Activated T-cell treated with anti-CD3 and anti-CD28 coated beads for 4 hours (primary cell): Measurements from ENCODE around the gene ZNF532.
"Not testable (repeated sequence)": the region's sequence is repeated elsewhere in the genome, so short reads cannot be mapped to it uniquely, and the experiment has no call there.

Experiments
- DNase-seq: peaks from one replicate; pipeline ENCODE4 v3.0.0-alpha.2; 2020

ZNF532 gene

DNA sequence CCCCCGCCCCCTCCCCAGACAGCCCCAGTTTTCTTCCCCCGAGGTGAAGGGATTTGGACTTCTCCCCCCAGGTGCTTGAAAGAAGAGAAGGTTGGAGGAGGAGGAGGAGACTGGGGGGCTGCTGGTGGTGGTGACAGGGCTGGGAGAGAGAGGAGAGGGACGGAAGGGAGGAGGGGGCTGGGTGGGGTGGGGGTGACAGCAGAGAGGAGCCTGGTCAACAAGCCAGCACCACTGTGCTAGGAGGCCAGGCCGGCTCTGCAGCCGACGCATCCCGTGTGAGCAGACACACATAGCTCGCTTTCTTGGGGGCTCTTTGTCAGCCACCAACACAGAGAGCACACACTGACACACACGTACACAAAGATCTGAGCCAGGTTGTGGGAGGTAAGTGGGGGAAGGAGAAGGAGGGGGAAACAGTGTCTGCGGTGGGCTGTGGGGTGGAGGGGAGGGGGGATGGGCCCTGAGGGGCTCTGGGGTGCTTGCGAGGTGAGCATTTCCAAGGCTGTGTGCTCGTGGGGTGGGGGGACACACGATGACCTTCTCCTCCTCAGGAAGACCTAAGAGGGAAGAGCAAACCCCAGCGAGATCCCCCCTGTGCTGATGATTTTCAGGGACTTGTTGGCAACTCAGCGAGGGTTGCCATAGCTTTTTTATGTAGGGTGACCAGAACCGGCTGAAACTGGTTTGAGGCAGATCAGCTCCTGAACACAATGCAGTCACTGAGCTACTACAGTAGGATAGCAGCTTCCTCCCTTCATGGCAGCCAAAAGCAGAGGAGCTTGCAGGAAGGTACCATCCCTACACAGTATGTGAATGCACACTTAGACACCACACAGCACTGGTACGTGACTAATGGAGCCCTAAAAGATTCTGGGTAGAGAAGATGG lies at the start of gene ZNF532:
TSS of gene ZNF532 (plus strand) at position 732 of the 887 bp plus-strand sequence. CDS start 53,411 bp downstream, outside the sequence.
- DNase-seq, result no peak

GRCh38 chr18:58819051-58819450 lies 45.6 kb upstream of the ZNF532 start:
- no peak for DNase-seq

DNA sequence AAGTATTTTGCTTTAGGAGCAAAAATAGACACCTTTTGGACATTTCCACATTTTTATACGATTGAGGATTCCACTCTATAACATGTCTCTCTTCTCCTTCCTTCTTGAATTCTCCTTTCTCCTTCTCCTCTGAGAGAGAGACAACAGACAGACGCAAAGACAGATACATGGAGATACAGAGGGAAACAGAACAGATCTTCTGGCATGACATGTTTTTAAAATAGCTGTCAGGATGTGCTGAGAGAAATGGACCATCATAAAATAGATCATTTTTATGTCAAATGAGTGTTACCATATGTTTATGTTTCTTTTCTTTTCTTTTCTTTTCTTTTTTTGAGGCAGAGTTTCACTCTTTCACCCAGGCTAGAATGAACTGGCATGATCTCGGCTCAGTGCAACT lies 44.4 kb upstream of the ZNF532 start:
- DNase-seq, result no peak

DNA sequence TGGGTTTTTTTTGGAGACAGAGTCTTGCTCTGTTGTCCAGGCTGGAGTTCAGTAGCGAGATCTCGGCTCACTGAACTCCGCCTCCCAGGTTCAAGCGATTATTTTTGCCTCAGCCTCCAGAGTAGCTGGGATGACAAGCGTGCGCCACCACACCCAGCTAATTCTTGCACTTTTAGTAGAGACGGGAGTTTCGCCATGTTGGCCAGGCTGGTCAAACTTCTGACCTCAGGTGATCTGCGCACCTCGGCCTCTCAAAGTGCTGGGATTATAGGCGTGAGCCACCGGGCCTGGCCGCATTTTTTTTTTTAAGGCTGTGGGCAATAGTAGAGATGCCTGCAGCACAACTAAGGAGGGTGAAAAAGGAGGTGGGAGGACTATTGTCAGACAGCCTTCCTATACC lies 41.7 kb upstream of the ZNF532 start:
- no peak for DNase-seq

GRCh38 chr18:58823412-58823811 lies 41.3 kb upstream of the ZNF532 start:
- no peak for DNase-seq

GRCh38 chr18:58826926-58827325 lies 37.8 kb upstream of the ZNF532 start:
- DNase-seq, result not testable (repeated sequence)

- DNase-seq, result no peak
Observed at GRCh38 chr18:58827428-58827827, 37.2 kb upstream of the ZNF532 start.

GRCh38 chr18:58827886-58828285 lies 36.8 kb upstream of the ZNF532 start:
- DNase-seq, result no peak

DNA sequence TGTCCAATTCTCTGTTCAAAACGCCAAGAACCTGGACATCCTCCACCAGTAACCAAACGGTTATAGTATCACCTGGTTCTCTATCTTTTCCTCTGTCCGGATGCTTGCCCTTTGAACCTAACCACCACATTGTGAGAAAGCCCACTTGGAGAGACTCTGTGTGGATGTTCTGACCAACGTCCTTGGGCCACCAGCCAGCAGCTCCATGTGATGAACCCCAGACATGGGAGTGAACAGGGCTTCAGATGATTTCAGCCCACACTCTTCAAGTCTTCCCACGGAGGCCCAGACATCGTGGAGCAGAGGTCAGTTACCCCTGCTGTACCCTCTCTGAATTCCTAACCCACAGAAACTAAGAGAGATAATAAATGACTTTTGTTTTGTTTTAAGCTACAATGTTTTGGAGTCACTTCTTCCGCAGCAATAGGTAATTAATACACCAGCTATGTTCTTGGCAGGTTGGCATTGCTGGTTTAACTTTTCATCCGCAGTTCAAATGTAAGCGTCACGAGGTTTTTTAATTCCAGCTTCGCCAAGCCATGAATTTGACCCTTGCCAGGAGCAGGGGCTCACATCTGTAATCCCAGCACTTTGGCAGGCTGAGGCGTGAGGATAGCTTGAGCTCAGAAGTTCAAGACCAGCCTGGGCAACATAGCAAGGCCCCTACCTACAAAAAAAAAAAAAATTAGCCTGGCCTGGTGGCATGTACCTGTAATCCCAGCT lies 36.1 kb upstream of the ZNF532 start:
- DNase-seq, result no peak

DNA sequence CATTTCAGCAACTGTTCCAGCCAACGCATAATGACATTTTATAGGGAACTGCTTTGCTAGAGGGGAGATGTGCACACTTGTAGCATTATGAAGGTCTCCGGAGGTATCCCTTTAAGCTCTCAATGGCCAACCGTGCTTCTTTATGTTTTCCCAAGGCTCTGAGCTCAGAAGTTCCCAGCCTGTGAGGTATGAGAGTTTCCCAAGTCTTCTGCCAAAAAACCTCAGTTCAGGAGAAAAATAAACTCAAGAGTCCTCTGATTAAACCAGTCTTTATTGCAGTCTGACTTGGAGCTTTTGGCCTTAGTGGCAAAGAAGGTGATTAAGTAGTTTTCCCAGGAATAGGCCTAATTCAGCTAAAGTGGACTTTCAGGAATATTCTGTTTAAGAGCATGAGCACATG lies 35.4 kb upstream of the ZNF532 start:
- no peak for DNase-seq

GRCh38 chr18:58829886-58830285 lies 34.8 kb upstream of the ZNF532 start:
- not testable (repeated sequence) for DNase-seq

DNA sequence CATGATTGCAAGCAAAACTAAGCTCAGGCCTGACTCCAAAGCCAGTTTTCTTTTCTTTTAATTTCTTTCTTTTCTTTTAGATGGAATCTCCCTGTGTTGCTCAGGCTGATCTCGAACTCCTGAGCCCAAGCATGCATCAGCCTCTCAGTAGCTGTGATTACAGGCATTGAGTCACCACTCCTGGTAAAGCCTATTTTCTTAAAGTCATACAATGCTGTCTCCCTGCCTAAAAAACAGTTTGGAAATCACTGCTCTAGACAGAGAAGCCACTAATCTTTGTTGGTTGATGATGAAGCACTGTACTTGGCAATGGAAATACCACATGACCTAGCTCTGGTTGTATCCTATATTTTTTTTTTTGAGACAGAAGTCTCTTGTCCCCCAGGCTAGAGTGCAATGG lies 33.1 kb upstream of the ZNF532 start:
- no peak for DNase-seq

DNA sequence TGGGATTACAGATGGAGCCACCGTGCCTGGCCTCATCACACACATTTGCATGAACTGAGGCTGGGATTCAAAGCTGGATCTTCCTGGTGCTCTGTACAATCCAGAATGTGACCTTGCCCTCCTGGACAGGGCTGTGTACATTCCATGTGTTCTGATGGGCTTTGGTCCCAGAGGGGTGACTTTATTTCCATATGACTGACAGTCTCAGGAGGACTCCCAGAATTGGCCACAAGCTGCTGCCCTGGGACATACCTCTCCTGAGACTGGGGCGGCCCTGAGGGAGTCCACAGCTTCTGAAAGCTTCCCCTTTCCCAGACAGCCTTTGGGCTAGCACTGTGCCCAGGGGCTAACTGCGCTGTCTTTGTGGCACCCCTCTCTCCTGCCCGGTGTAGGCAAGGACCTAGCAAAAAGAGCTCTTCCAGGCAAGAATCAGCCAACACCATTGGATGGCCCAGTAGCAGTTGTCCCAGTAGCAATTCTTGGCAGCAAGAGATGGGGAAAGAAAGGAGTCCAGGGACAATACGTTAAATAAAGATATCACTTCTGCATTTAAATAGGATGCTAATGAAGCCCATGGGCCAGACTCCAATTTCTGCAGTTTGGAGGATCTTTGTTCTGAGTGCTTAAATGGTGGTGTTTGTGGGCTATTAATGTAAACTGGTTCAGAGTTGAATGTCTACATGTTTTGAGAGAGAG lies 26.4 kb upstream of the ZNF532 start:
- DNase-seq, result no peak

DNA sequence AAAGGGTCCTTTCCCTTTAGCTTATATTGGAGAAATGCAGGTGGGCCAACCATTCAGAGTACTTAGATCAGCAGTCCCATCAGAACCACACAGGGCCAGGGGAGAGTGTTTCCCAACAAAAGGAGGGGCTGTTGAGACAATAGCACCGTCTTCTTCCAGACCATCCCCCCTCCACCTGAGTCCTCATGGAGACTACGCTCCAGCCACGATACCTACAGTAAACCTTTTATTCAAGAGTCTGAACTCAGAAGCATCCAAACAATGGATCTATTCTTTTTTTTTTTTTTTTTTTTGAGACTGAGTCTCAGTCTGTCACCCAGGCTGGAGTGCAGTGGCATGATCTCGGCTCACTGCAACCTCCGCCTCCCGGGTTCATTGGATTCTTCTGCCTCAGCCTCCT lies 25.7 kb upstream of the ZNF532 start:
- DNase-seq, result no peak

GRCh38 chr18:58842978-58843687 lies 21.5 kb upstream of the ZNF532 start:
- no peak for DNase-seq

GRCh38 chr18:58843688-58844035 lies 21.0 kb upstream of the ZNF532 start:
- no peak for DNase-seq

DNA sequence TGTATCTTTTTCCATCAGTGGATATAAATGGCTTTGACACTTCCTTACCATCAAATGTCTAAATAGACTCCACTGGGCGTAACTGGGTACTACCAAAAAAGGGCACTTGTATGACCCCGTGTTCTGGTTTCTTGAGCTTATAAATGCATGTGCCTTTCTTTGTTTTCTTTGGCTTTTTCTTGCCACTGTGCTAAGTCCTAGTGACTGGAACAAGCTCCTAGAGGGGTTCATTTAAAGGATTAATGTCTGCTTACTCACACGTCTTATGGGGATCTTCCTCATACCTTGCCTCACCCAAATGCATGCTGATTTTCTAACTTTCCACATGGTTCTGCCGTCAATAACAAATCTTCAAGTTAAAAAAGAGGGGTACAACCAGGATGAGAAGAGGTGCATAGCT lies 19.8 kb upstream of the ZNF532 start:
- no peak for DNase-seq

- no peak for DNase-seq
Observed at GRCh38 chr18:58845928-58846724, 18.6 kb upstream of the ZNF532 start.

DNA sequence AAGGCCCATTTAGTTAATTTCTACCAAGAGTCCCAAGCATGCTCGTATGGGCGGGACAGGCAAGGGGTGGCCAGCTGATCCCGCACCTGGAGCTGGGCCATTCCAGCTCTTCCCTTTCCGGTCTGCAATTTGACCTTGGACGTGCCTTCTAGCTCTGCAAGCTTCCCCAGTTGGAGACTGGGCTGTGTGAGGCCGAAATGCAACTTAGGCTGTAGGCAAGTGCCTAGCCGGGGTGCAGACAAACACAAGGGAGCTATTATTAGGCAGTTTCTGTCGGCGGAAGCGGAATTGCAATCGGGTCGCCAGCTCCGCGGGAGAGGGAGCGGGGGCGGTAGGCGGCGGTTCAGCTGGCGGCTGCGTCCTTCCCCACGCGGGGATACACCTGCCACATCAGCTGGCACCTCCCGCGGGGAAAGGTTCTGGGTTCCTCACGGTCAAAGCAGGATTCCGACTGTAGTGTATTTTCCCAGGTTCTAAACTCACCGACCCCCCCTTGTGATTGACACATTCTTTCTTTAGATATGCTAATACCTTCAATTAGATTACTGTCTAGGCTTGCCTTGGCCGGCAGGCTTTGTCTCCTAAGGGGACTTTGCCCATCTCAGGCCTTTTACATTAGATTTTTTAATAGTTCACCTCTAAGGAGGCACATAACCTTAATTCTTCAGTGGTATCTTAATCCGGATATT lies 17.1 kb upstream of the ZNF532 start:
- DNase-seq, result no peak

DNA sequence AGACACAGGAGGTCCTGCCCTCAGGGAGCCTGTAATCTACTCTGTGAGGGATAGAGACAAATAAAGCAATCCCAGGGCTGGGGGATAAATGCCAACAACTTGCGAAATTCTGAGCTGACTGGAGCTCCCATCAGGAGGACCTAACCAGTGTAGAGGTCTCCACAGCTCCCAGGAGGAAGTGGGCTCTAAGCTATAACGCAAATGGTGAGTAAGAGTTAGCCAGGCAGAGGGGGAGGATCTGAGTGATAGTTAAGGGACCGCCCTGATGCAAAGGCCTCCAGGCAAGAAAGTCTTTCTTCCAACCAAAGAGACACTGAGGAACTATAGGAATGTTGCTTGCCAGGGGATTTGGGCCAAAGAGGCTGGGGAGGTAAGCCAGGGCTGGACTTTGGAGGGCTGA lies 16.0 kb upstream of the ZNF532 start:
- no peak for DNase-seq

- no peak for DNase-seq
Observed at GRCh38 chr18:58850786-58851469, 13.7 kb upstream of the ZNF532 start.
